HG03565 (cell line): ENCODE data around the gene PAPPA.

ENCODE experiments used
- ATAC-seq: cut with Tn5 transposase; IDR thresholded peaks from one replicate; pipeline ENCODE4 v1.9.1; 2021; ENCODE audit warnings: mild to moderate bottlenecking, moderate library complexity; ENCODE audit not compliant: unreplicated experiment

PAPPA gene

GRCh38 chr9:116151199-116151598 lies 2.4 kb upstream of the PAPPA start:
- ATAC-seq: no peak

- no peak for ATAC-seq
Observed at GRCh38 chr9:116151966-116152381, 1.6 kb upstream of the PAPPA start.

GRCh38 chr9:116152390-116152789 lies 1.2 kb upstream of the PAPPA start:
- no peak for ATAC-seq

GRCh38 chr9:116152941-116153764 lies 438 bp upstream of the PAPPA start:
- ATAC-seq: no peak

GRCh38 chr9:116154334-116154975 lies 864 bp downstream of the PAPPA start:
- ATAC-seq: no peak

- no peak for ATAC-seq
Observed at GRCh38 chr9:116154976-116155697, 1.5 kb downstream of the PAPPA start.

GRCh38 chr9:116155698-116156039 lies 2.1 kb downstream of the PAPPA start:
- no peak for ATAC-seq

GRCh38 chr9:116156621-116157314 lies 3.2 kb downstream of the PAPPA start:
- no peak for ATAC-seq

GRCh38 chr9:116157436-116158138 lies 4.0 kb downstream of the PAPPA start:
- ATAC-seq: no peak

GRCh38 chr9:116160676-116161571 lies 7.3 kb downstream of the PAPPA start:
- ATAC-seq: no peak

GRCh38 chr9:116162241-116162781 lies 8.7 kb downstream of the PAPPA start:
- no peak for ATAC-seq

- no peak for ATAC-seq
Observed at GRCh38 chr9:116163293-116164055, 9.9 kb downstream of the PAPPA start.

- no peak for ATAC-seq
Observed at GRCh38 chr9:116165912-116166311, 12.3 kb downstream of the PAPPA start.

GRCh38 chr9:116166713-116167112 lies 13.1 kb downstream of the PAPPA start:
- no peak for ATAC-seq

GRCh38 chr9:116168231-116168630 lies 14.6 kb downstream of the PAPPA start:
- no peak for ATAC-seq

GRCh38 chr9:116172216-116172615 lies 18.6 kb downstream of the PAPPA start:
- ATAC-seq: no peak

GRCh38 chr9:116174347-116174746 lies 20.8 kb downstream of the PAPPA start:
- ATAC-seq: no peak

- no peak for ATAC-seq
Observed at GRCh38 chr9:116175614-116176013, 22.0 kb downstream of the PAPPA start.
